HG03571 (cell line): ENCODE results near the gene OPCML.

Experiments
- ATAC-seq: cut with Tn5 transposase; IDR thresholded peaks from one replicate; pipeline ENCODE4 v1.9.1; 2021; ENCODE audit not compliant: unreplicated experiment

The OPCML gene

DNA sequence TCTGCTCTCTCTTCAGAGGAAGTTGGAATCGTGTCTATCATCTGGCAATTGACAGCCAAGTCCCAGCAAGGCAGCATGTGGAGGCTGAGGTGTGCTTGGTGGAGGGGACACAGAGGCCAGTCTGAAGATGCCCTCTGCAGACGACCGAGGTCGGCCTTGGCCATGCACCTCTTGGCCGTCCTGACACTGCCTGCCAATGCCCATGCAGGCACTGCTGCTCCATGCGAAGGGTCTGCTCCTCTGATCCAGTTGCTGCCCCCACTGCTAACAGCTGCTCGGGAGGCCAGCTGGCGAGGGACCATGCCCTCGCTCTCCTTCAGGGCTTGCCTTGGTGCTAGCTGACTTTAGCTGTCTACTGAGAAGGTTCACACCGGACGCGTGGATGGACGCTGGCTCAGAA lies 527.9 kb downstream of the OPCML start:
- no peak for ATAC-seq

GRCh38 chr11:132999516-132999915 lies 532.8 kb downstream of the OPCML start:
- ATAC-seq, result no peak

- no peak for ATAC-seq
Measured at GRCh38 chr11:132999031-132999430, 533.3 kb downstream of the OPCML start.

GRCh38 chr11:132997396-132997795 lies 534.9 kb downstream of the OPCML start:
- no peak for ATAC-seq

DNA sequence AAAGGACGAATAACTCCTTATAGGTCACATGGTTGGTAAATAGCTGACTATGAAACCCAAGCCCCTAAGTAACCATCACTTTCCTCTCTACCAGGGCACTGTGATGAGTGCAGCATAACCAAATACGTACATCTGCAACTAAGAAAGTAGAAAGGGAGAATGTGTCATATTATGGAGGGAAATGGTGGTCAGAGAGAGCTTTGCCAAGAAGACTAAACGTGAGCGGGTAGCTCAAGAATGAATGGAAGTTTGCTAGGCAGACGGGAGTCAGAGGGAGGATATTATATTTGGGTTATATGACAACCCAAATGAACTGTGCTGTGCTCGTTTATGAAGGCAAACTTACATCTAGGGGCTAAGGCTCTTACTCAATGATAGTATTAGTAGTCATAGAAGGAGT lies 537.3 kb downstream of the OPCML start:
- ATAC-seq, result no peak

- ATAC-seq, result no peak
Measured at GRCh38 chr11:132993991-132994502, 538.3 kb downstream of the OPCML start.

- no peak for ATAC-seq
Measured at GRCh38 chr11:132992838-132993631, 539.3 kb downstream of the OPCML start.

DNA sequence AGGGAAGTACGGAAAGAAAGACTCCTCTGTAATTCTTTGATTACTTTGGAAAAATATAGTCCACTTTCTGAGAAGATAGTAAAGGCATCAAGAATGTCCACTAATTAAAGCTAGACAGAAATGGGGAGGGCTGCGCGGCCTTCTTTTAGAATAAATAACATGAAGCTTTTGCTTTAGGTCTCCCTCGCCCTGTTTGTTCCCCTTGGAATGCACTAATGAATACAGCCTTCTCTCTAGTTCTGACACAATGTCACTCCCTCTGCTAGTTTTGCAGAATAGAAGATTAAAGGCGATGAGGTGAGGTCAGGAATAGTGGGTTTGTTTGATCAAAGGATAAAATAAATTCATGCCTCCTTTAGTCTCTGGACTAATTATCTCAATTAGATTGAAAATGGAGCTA lies 543.9 kb downstream of the OPCML start:
- no peak for ATAC-seq

DNA sequence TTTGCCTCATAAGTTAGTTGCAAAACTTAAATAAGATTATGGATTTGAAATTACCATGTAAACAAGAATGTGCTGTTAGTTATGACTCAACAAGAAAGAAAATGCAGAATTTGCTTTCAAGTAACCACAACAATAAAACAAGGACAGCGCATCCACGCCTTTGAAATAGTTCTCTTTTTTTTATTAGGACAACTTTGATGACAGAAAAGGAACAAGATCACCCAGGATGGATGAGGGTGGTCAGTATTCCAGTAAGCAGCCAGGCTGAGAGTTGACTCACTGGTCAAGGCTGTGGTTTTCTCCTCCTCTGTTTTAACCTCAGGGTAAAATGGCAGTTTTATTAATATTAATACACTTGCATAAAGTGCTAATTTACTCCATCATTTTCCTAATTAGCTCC lies 544.4 kb downstream of the OPCML start:
- no peak for ATAC-seq

- no peak for ATAC-seq
Measured at GRCh38 chr11:132983641-132983978, 548.7 kb downstream of the OPCML start.

DNA sequence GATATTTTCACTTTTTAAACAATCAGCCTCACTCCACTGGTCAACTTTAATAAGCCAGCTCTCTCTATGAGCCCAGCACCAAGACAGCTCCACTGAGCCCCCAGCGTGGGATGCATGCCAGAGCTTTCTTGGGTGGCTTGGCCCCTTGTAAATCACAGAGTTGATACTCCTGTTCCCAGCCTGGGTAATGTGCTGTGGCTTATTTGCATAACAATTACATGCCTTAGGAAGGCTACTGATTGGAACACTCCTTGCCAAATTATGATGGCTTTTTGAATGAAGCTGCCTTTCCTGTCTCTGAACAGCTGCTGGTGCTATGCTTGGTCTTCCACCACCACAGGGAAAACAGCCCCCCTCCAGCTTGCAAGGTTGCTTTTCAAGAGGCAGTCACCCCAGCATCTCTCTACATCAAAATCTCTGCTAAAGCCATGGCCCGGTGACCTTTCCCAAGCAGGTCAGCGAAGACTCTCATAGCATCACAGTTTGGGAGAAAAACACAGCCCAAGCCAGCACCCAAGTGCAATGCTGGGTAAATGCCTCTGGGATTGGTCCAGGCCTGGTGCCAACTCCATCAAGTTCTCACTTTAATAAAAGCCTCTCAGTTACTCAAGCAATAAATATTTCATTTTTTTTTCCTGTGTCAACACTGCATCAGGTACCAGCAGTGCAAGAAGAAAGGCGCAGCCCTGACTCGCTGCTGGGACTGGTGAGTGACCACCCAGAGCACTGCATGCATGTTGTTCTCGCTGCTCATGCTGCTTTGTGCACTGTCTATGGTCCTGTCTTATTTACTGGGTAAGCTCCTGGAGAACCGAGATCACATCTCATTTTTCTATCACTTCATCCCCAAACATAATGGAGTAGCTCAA lies 549.3 kb downstream of the OPCML start:
- no peak for ATAC-seq

DNA sequence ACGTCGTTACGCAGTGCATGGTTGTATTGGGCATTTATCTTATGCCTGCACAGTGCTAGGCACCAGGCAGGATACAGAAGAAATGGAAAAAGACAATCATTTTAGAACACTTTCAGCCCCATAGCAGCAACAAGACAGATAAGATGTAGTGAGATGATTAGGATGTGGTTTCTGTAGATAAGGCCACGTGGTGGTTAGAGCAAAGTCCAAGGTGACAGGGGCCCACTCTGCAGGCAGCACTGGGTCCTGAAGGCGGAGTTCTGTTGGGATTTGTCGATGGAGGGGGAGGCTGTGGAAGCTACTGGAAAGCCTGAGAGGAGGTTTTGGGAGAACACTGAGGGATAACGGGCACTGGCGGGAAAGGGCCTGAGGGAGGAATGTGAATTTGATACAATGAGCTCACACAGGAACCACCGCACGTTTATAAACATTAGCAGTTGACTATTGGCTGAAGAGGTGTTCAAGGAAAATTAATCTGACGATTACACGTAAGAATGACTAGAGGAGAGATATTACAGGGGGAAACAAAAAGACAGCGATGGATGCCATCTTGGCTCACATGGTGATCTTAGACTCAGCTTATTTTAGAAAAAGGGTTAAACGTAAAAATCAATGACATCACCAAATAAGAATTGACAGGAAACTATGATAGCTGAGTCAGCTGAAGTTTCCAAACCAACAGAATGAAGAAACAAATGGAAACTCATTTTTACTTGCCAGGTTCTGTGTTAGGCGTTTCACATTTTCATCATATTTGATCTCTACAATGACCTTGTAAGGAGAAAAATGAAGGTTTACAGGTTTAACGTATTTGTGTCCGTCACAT lies 551.0 kb downstream of the OPCML start:
- no peak for ATAC-seq

DNA sequence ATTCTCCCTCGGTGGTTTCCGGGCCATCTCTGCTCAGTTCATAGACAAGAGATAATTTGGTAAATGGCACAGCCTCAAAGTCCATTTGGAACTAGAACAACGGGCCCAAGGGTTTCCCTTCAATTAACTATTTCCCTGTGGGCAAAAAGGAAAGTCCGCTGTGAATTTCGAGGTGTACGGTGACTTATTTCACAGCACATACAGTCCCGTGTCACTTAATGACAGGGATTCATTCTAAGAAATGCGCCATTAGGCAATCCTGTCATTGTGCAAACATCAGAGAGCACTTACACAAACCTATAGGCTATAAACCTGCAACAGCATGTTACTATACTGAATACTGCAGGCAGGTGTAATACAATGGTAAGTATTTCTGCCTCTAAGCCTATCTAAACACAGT lies 551.6 kb downstream of the OPCML start:
- ATAC-seq, result no peak

DNA sequence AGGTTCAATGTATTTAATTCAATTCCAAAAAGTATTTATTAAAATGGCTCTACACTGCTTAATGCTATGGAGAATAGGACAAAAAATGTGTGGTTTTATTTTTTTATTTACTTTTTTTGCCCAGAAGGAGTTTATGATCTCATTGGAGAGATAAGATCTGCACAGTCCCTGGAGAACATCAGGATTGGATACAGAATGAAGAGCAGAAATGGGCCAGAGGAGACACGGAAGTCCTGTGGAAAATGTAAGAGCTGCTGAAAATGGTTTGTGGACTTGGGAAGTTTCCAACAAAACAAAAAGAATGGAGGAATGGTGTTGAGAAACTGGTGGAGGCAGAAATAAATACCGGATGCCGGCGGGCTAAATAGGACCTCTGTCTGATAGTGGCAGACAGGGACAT lies 554.6 kb downstream of the OPCML start:
- no peak for ATAC-seq

- no peak for ATAC-seq
Measured at GRCh38 chr11:132977241-132977640, 555.1 kb downstream of the OPCML start.

- no peak for ATAC-seq
Measured at GRCh38 chr11:132976115-132976514, 556.2 kb downstream of the OPCML start.

DNA sequence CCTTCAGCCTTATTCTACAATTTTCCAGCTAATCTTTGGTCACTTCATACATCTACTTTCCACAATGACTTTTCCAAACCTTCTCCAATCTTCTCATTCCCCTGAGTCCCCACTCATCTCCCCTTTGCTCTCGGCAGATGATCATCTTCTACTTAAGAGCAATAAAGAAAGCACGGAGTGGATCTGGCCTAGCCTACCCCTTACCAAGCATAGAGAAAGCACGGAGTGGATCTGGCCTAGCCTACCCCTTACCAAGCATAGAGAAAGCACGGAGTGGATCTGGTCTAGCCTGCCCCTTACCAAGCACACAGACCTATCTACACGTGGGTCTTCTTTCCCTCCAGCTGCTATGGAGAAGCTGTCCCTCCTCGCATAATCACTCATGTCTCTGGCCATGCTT lies 558.6 kb downstream of the OPCML start:
- ATAC-seq, result no peak

GRCh38 chr11:132972565-132972964 lies 559.7 kb downstream of the OPCML start:
- no peak for ATAC-seq

DNA sequence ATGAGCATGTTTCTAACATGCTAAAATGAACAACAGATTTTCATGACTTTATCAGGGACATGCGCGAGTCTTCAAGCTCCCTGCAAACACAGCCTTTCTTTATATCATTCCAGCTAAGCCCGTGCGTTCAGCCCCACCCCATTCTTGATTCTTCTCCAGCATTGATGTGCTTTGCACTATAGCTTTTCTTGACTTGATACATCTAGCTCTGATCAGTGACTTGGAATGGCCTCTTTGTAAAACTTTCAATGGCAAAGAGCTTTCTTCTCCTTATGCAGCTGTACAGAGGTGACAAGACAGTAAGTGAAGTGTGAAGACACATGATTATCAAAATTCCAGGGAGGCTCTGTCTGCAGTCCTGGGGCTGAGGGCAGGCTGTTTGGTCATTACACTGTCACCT lies 561.0 kb downstream of the OPCML start:
- no peak for ATAC-seq

GRCh38 chr11:132969892-132970291 lies 562.4 kb downstream of the OPCML start:
- ATAC-seq, result no peak

GRCh38 chr11:132962041-132962440 lies 570.3 kb downstream of the OPCML start:
- no peak for ATAC-seq
